ENCODE measurements around the gene PPP4R4. TPM values are rescaled to one million over a fixed set of nuclear protein-coding genes. Genes with fewer than 3 reads are reported as not detected.

PPP4R4 gene
- total RNA-seq, 1 experiment from 2014 or later = 3.9 TPM

DNA sequence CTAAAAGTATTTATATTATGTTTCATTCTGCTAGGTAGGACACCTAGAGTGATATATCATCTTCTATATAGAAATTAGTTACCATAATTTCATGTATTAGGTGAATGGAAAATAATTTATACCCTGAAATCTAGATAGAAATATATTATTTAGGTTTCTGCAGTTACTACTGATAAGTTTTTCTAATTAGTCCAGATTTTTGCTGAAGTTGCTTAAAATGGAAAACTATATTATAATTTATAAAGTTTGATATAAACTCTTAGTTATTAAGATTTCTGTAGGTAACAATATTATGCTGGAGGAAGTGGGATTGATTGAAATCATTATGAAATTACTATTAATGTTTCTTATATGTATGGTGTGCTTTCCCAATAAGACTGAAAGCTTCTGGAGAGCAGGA lies 62.9 kb downstream of the PPP4R4 start:
- Histone ChIP-seq H3K79me2 (ENCODE audit: insufficient read depth, low read length) (no peaks in the 10 kb centered on the region), H2BK20ac (ENCODE audit: low read depth, low read length, poor library complexity, severe bottlenecking) (no peak overlapping the region), H2BK120ac (ENCODE audit: low read depth, low read length, poor library complexity, severe bottlenecking) (no peak overlapping the region), H4K8ac (replicated peaks; ENCODE audit: insufficient read length, low read depth, low read length) (no peak overlapping the region), H3K27me3 (ENCODE audit: insufficient read depth, low read length) (no peaks in the 10 kb centered on the region), H2BK12ac (ENCODE audit: insufficient read length, low read depth, low read length) (no peak overlapping the region), H3K56ac (ENCODE audit: insufficient read length, low read depth, low read length) (no peak overlapping the region), H2AFZ (ENCODE audit: low read length) (no peak overlapping the region), H3K9ac (ENCODE audit: extremely low read depth, insufficient read length, low read length) (no peak overlapping the region), H3K4me2 (ENCODE audit: insufficient read depth, insufficient read length, low read length) (no peak overlapping the region), H3K79me1 (ENCODE audit: insufficient read depth, low read depth, low read length, poor library complexity, severe bottlenecking) (no peaks in the 10 kb centered on the region), H2BK15ac (ENCODE audit: low read depth, low read length) (no peak overlapping the region), H2AK5ac (ENCODE audit: insufficient read length, low read length) (no peak overlapping the region), H4K91ac (ENCODE audit: insufficient read length, low read depth, low read length) (no peak overlapping the region), H2BK5ac (ENCODE audit: insufficient read length, low read length) (no peak overlapping the region), H4K20me1 (ENCODE audit: control insufficient read depth, insufficient read depth, insufficient read length) (no peaks in the 10 kb centered on the region), H4K5ac (ENCODE audit: insufficient read length, low read depth, low read length) (no peak overlapping the region), H3K27ac (ENCODE audit: insufficient read length, low read depth, low read length) (no peak overlapping the region), H3K23ac (ENCODE audit: insufficient read length, low read depth, low read length) (no peak overlapping the region), H3K14ac (ENCODE audit: insufficient read depth, low read length) (no peak overlapping the region), H3K23me2 (ENCODE audit: insufficient read length, low read depth, low read length, poor library complexity, severe bottlenecking) (no peaks in the 10 kb centered on the region), H3K9me3 (ENCODE audit: control insufficient read depth, low read depth, low read length) (no peaks in the 10 kb centered on the region), H3K4me1 (ENCODE audit: insufficient read depth, low read length) (no peaks in the 10 kb centered on the region), H3K4ac (ENCODE audit: low read depth, low read length) (no peak overlapping the region), H3K18ac (ENCODE audit: insufficient read length, low read depth, low read length) (no peak overlapping the region), H3T11ph (ENCODE audit: low read length) (no peak overlapping the region)
- Mint-ChIP-seq H3K36me3 (ENCODE audit: insufficient read depth in 1 of 3, low read depth in 3 of 3) (peaks cover 0 to 16% (median 9%) of the 10 kb centered on the region in 3 experiments; a peak in 5 of 7 replicates), H3K4me3 (no peak overlapping the region), H3K27me3 (ENCODE audit: low read depth) (no peaks in the 10 kb centered on the region), H3K4me1 (no peaks in the 10 kb centered on the region), H3K9me3 (no peaks in the 10 kb centered on the region), H3K27ac (no peak overlapping the region)
- no peak for TF ChIP-seq CTCF (conservative IDR thresholded peaks at IDR 0.05)
- no peak for DNase-seq
